Measurements from ENCODE around the gene IBA57.

IBA57 gene

DNA sequence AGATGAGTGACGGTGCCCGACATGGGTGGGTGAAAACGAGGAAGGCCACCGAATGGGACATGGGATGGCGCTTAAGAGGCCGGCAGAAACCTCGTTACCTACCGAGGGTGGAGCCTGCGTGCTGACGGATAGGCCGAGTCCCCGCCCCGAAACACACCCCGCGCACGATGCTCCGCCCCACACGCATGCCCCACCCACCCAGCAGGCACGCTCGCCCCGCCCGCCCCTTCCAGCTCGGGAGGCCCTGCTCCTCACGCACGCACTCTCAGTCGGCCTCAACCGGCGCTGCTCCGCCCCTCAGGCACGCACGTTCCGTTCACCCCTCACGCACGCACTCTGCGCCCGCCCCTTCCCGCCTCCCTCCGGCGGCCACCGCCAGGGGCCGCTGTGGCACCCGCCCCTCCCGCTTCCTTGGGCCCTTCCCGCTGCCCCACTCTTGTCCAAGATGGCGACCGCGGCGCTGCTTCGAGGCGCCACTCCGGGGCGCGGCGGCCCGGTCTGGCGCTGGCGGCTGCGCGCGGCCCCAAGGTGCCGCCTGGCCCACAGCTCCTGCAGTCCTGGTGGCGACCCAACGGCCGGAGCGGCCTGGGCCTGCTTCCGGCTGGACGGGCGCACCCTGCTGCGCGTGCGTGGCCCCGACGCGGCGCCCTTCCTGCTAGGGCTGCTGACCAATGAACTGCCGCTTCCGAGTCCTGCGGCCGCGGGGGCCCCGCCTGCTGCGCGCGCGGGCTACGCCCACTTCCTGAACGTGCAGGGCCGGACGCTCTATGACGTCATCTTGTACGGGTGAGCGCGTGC lies at the start of gene IBA57:
Gene IBA57 (plus strand): TSS at position 433 of the 798 bp plus-strand sequence. CDS start 13 bp downstream, at position 446.
- no peak for FAIRE-seq

DNA sequence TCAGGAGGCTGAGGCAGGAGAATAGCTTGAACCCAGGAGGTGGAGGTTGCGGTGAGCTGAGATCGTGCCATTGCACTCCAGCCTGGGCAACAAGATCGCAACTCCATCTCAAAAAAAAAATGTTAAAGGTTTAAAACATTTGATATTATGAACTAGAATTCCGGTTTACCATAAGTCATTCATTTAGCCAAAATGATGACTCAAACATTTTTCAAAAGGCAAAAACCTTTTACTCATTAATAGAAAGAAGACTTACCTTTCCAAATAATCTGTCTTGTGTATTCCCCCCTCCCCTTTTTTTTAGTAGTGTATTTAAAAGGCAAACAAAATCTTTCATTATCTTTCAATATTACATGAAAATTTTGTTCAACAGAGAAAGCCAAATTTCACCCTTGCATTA lies 48.3 kb upstream of the IBA57 start:
- no peak for FAIRE-seq

DNA sequence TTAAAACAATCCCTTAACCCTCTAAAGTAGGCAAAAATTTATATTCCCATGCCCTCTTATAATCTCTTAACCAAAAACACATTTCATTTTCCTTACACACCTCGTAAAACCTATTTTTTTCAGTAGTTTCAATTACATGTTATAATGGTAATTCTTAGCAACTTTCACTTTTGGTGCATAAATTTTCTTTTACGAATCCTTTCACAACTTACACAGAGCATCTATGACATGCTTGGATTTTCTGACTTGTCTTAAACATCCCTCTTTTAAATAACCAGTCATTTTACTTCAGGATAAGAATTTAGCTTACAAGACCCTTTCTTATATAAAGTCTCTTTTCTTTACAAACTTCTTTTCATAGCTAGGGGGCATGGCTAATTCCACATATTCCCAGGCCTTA lies 47.6 kb upstream of the IBA57 start:
- FAIRE-seq = no peak

DNA sequence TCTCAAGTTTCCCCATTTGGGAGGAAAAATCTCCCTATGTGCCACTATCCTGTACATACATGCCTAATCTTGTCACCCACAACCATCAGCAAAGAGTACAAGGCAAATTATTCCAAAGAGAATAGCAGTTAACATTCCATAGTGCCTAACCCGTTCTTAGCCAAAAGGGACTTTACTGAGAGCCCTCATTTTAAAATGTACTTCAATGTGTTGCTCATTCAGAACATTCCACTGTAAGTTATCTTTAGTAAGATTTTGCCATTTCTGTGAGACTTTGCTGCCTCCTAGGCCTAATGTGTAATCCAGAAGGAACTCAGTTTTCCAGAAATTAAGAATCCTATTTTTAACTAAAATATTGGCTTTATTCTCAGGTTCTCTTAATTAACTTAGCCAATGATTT lies 45.3 kb upstream of the IBA57 start:
- FAIRE-seq = no peak

DNA sequence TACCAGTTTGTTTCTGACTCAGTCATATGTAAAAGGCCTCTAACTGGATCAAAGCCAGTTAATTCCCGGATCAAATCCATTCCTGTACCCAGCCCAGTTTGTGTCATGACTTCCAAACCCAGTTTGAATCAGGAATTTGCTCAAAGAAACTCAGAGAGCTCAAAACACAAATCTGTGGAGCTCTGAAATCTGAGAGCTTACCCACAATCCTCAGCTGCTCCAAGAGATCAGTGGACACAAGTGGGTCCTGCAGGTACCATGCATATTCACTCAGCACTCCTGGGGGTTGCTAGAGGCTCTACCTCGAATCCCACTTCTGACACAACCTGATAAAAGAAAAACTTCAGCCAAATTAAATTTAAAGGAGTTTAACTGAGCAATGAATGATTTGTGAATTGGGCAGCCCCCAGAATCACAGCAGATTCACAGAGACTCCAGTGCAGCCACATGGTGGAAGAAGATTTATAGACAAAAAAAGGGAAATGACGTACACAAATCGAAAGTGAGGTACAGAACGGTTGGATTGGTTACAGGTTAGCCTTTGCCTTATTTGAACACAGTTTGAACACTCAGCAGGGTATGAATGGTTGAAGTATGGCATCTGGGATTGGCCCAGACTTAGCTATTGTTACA lies 44.6 kb upstream of the IBA57 start:
- FAIRE-seq = no peak

DNA sequence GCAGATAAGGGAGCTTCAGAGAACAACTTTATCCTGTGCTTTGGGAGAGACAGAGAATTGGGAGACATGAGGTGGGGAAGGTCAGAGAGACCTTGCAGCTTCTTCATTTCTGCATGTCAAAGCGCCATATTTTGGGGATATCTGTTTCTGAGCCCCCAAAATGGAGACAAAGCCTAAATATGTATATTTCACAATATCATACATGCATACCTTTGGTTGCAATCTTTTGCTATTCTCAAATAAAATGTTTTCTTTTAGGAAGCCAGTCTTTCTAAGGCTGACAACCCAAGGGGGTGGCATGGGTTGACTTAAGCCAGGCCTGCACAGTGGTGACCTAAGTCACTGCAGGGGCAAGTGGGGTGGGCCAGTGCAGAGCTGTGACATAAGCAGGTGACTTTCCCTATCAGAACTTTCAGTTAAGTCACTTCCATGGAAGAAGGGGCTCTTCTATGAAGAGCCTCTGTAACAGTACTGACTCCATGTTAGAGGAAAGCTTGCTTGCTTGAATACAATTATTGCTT lies 42.6 kb upstream of the IBA57 start:
- FAIRE-seq = no peak

DNA sequence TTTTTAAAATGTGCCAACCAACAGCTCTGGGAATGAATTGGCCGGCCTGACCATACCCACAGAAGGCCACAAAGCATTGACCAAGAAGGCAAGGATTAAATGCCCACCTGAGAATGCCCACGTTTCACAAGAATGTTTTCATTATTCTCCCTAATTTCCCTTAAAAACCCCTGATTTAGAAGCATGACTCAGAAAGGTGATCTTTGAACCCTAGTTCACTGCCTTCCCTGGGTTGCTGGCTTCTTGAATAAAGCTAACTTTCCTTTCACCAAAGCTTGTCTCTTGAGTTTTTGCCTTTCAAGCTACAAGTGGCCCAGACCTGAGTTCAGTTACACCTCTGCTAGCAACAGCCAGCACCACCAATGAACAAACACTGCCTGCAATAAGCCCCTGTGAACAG lies 42.1 kb upstream of the IBA57 start:
- FAIRE-seq = no peak

DNA sequence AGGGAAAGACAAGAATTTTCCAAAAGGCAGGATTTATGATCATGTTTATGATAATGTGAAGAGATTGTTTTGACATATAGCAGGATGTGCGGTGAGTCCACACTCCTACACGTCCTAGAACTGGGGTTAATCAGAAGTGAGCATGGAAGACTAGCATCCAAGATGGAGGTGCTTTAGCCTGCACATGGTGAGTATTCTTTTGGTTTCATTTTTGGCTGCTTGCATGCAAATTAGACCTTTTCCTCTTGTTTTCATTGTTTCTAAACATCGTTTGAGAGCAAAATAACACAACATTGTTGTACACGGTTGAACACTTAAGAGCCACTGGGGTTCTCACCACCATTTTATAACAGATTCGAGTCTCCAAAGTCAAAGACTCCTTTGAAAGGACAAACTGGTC lies 40.4 kb upstream of the IBA57 start:
- FAIRE-seq = no peak

DNA sequence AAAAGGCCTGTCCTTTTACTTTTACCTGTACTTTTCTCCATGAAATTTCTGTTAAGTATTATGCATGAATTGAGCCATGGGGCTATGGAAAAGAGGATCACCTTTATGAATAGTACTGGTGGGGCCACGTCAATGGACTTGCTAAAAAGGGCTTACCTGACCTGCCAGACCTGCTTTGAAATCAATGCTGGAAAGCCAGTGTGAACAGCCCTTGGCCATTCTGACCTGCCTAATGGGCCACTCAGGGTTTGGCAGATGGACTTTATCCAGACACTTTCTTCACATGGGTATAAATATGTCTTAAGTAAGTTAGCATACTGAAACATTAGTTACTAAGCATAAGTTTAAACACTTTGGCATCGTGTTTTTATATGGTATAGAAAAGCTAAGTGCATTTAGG lies 33.8 kb upstream of the IBA57 start:
- no peak for FAIRE-seq

- no peak for FAIRE-seq
Measured at GRCh38 chr1:228134591-228134990, 31.0 kb upstream of the IBA57 start.

DNA sequence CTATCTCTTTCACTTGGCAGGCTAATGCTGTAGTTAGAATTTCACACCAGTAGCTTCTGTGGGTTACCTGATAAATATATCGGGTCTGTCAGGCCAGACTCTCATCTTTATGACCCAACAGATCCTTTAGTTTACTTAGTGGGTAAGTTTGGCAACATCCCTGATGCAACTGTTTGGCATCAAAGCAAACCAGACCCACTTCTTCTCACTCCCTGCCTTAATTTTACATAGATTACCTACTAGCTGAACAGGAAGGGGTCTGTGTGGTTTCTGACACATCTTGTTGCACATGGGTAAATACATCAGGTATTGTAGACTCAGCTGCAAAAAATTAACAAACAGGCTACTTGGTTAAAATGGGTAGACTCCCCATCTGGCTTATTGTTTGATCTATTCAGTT lies 28.7 kb upstream of the IBA57 start:
- FAIRE-seq = no peak

DNA sequence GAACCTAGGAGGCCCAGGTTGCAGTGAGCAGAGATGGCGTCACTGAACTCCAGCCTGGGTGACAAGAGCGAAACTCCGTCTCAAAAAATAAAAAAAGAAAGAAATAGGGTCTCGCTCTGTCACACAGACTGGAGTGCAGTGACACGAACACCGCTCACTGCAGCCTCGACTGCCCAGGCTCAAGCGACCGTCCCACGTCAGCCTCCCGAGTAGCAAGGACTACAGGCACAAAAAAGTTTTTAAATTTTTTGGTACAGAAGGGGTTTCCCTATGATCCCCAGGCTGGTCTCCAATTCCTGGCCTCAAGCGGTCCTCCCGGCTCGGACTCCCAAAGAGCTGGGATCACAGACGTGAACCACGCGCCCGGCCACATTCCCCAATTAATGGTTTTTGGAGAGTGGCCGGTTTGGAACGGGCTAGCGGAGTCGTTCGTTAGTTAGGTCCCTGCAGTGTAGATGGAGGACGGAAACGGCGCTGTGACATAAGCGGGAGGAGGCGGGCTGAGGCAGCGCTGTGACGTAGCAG lies 26.1 kb upstream of the IBA57 start:
- no peak for FAIRE-seq

DNA sequence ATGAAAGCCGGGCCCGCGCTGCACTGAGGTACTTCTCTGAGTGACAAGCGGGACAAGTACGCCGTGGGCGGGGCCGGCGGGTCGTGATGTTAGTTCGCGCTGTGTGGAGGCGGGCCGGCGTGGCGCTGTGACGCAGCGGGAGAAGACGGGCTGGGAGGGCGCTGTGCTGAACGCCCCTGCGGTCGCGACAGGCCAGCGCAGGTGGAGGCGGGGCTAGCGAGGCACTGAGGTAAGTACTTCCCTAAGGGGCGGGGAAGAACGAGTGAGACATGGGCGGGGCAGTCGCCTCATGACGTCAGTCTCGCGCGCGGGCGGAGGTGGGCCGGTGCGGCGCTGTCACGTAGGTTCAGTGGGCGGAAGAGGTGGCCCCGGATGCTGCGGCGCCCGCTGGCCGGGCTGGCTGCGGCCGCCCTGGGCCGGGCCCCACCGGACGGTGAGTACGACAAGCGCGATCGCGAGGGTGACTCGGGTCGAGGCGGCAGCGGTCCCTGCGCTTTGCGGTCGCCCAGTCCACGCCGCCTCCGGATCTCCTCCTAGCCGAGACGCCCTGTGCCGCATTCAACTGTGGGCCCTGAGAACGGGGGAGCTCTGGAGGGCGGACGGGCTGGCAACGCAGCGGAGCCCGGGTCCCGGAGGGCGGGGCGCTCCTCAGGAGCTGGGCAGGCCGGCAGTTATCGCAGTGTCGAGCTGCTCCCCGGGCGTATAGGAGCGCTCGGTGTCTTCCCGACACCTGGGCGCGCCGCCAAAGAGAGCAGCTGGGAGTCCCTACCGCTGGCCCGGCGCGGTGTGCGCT lies 25.5 kb upstream of the IBA57 start, which contains the start of gene GUK1:
Gene GUK1 (plus strand): TSS at position 349 of the 793 bp plus-strand sequence. CDS start 24 bp downstream, at position 373.
- peak; percentile 96 for FAIRE-seq

GRCh38 chr1:228140724-228141225 lies 24.8 kb upstream of the IBA57 start:
- no peak for FAIRE-seq

GRCh38 chr1:228141226-228142044 lies 24.2 kb upstream of the IBA57 start:
- FAIRE-seq = no peak

- no peak for FAIRE-seq
Measured at GRCh38 chr1:228142155-228142691, 23.4 kb upstream of the IBA57 start.

GRCh38 chr1:228142701-228143136 lies 22.9 kb upstream of the IBA57 start:
- FAIRE-seq = no peak

DNA sequence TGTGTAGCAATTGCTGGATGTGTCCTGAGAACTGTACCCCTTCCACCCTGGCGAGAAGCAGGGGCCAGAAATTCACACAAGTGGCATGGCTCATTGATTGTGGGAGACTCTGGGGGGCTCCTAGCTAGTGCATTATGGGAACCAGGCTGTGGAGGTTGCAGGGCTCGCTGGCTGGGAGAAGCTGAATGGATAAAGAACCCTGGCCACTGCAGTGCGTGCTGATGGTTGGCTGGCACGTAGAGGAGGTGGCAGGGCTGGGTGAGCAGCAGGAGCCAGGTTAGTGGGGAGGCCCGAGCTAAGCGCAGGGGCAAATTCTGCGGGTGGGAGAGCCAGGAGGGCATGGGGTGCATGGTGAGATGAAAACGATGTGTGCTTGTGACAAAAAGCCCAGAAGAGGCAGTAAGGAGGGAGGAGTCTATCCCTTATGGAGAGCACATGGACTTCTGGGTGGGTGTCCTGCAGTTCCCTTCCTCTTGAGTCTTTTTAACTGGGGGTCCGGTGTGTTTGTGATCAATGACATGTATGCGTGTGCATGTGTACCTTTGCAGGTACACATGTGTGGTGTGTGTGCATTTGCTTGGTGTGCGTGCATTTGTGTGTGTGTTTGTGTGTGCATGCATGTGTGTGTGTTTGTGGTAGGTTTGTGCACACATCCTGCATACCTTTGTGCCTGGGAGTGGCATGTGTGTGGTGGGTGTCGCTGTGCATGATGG lies 22.0 kb upstream of the IBA57 start:
- FAIRE-seq = no peak

- FAIRE-seq = no peak
Measured at GRCh38 chr1:228144193-228144992, 21.2 kb upstream of the IBA57 start.

DNA sequence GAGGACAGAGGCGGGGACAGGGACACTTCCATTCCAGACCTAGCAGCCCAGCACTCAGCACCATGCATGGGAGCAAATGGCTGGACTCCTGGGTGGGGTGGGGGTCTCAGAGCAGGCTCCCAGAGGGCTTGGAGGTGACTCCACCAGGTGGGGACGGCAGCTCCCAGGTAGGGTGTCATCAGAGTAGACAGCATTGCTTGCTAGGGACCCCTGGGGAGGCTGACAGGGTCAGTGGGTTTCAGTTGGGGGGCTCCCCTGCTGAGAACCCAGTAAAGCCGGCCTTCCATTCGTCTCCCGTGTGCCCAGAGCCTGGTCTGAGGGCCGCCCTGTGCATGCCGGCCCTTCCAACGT lies 20.6 kb upstream of the IBA57 start:
- no peak for FAIRE-seq

All from endometrium (tissue), 2 donors.